ENCODE measurements around the gene PARG.
"Not testable (repeated sequence)": the region's sequence is repeated elsewhere in the genome, so short reads cannot be mapped to it uniquely, and the experiment has no call there.

The PARG gene

DNA sequence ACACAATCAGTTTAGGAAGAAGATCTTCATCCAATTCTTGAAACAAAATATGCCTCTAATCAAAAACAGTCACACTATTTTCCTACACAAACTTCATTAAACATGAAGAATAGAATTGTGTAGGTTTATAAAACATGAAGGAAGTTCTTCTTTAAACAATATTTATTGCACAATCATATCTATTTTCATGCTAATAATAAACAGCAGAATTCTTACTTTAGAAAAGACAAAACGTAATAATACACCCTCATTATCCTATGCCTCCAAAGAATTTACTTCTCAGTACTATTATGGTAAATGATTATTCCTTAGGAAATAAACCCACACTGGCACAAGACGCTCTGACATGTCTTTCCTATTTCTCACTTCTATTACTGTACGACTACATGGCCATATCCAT lies 41.4 kb downstream of the PARG start:
- DNase-seq: not testable (repeated sequence)

DNA sequence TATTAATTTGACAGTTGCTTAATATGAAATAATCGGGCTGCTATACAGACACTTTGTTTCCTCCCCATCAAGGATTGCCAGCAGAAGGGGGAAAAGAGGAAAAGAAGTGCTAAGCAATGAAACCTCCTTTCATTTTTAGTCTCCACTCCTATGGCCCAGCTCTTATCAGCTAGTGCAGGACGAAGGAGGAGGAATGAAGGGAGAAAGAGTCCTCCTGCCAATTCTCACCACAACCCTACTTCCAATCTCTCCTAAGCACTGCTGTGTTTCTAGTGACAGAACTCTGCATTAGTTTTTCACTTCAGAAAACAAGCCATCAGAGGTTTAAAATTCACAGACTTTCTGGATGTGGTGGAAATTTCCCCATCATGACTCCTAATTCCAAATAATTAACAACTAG lies 41.8 kb downstream of the PARG start:
- DNase-seq: not testable (repeated sequence)

GRCh38 chr10:49890025-49890424 lies 51.8 kb downstream of the PARG start:
- DNase-seq: not testable (repeated sequence)

- DNase-seq: not testable (repeated sequence)
Observed at GRCh38 chr10:49884739-49885331, 57.0 kb downstream of the PARG start.

GRCh38 chr10:49883852-49884251 lies 58.0 kb downstream of the PARG start:
- DNase-seq: not testable (repeated sequence)

GRCh38 chr10:49882327-49882726 lies 59.5 kb downstream of the PARG start:
- DNase-seq: not testable (repeated sequence)

- not testable (repeated sequence) for DNase-seq
Observed at GRCh38 chr10:49872740-49873139, 69.1 kb downstream of the PARG start.

- DNase-seq: not testable (repeated sequence)
Observed at GRCh38 chr10:49871462-49871861, 70.4 kb downstream of the PARG start.

GRCh38 chr10:49859933-49860332 lies 81.9 kb downstream of the PARG start:
- DNase-seq: not testable (repeated sequence)

- DNase-seq: not testable (repeated sequence)
Observed at GRCh38 chr10:49858697-49859382, 83.0 kb downstream of the PARG start.

DNA sequence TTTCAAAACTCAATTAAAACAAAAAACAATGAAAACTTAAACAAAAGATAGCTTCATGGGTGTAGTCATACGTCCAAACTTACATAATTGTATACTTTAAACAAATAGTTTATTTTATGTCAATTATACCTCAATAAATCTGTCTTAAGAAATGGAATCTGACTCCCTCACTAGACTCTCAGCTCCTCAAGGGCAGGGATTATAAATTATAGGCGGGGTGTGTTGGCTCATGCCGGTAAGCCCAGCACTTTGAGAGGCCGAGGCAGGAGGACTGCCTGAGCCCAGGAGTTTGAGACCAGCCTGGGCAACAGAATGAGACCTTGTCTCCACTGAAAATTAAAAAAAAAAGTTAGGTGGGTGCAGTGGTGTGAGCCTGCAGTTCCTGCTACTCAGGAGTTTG lies 92.3 kb downstream of the PARG start:
- not testable (repeated sequence) for DNase-seq

GRCh38 chr10:49844775-49845595 lies 96.8 kb downstream of the PARG start:
- DNase-seq: no peak

- DNase-seq: not testable (repeated sequence)
Observed at GRCh38 chr10:49842333-49842628, 99.5 kb downstream of the PARG start.

- DNase-seq: no peak
Observed at GRCh38 chr10:49841615-49842332, 100.1 kb downstream of the PARG start.

DNA sequence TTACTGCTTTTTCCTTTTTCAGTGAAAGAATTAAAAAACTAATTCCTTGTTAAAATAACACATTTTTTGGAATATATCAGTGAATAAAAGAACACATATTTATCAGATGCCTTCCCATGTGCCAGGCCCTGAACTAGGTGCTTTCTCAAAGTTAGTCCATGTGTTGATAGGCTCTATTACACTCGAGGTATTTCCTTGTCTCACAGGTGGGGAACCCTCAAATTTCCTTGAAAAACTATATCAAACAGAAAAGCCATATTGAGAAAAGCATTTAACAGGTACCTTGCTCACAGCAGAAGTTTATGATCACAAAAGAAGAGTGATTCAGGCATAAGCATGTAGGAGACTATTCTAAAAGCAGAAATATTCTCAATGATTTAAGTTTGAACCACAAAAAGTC lies 104.1 kb downstream of the PARG start:
- no peak for DNase-seq

- no peak for DNase-seq
Observed at GRCh38 chr10:49837051-49837478, 104.8 kb downstream of the PARG start.

GRCh38 chr10:49834976-49835375 lies 106.9 kb downstream of the PARG start:
- DNase-seq: no peak

DNA sequence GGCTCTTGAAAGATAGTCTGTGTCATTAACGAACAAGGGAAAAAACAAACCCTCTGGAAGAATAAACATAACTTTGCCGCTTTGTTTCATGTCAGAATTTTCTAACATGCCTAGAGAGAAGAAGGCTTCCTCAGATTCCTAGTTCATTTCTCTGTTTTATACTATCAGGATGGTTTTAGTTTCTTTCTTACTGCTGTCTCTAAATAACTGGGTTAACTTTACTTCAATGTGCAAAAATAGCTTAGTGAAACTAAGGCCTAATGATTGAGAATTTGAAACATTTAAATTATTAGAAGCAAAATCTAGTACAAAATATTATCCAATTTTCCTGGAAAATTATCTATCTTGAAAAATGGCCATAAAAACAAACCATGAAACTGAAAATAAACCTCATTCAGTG lies 107.6 kb downstream of the PARG start:
- no peak for DNase-seq

- no peak for DNase-seq
Observed at GRCh38 chr10:49833168-49833567, 108.7 kb downstream of the PARG start.

- no peak for DNase-seq
Observed at GRCh38 chr10:49831352-49832035, 110.3 kb downstream of the PARG start.

DNA sequence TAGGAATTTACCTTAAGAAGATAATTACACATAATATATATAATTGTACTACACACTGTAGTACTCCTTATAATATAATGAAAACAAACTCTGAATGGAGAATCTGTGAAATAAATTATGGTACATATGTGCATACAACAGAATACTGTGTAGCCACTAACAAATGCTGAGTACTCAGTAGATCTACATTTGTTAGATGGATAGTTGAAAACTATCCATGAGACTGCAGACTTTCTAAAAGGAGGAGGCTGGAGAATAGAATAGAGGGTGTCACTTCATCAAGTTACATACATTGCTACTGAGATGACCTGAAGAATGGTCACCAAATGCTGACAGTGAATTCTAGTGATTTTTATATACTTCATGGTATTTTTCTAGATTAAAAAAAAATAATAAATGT lies 111.0 kb downstream of the PARG start:
- DNase-seq: no peak

GRCh38 chr10:49830016-49830415 lies 111.8 kb downstream of the PARG start:
- no peak for DNase-seq

DNA sequence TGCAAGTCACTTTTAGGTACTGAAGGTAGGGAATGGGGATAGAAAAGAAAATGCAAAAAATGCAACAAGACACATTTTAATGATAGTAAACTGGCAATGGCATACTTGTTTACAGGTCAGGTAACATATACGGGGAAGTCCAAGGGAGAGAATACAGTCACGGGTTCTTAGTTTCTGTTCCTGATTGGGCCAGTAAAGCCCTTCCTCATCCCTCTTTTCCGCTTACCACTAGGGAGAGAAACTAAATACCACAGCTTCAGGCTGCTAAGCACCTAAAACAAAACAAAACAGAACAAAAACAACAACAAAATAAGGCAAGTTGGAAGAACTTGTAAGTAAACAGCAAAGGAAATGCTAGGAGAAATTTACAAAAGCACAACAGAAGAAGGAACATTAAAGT lies 114.5 kb downstream of the PARG start:
- DNase-seq: no peak
